WTC11 (cell line): ENCODE results near the gene LRRC2.

ENCODE experiments used
- CREB1 ChIP-seq: sonication (generic); formaldehyde crosslinking; IDR thresholded peaks from 2 replicates; pipeline ENCODE4 v1.8.0; 2023; ENCODE audit warnings: mild to moderate bottlenecking, missing genetic modification reagents
- GABPB1 ChIP-seq: sonication (generic); formaldehyde crosslinking; IDR thresholded peaks from 2 replicates; pipeline ENCODE4 v1.8.1; 2023; ENCODE audit warnings: mild to moderate bottlenecking, missing genetic modification reagents
- MXD4 ChIP-seq: fragments of 250-450 bp; sonication (Bioruptor Pico); IDR thresholded peaks from 2 replicates; pipeline ENCODE4 v1.8.0; 2021; ENCODE audit warnings: mild to moderate bottlenecking, moderate library complexity, borderline replicate concordance
- NR2C2 ChIP-seq: sonication (generic); formaldehyde crosslinking; IDR thresholded peaks from 2 replicates; pipeline ENCODE4 v1.8.0; 2022; ENCODE audit warnings: mild to moderate bottlenecking, missing genetic modification reagents
- TCF7 ChIP-seq: sonication (generic); formaldehyde crosslinking; IDR thresholded peaks from 2 replicates; pipeline ENCODE4 v1.8.0; 2022; ENCODE audit warnings: mild to moderate bottlenecking, low read depth, missing genetic modification reagents, moderate library complexity
- ZNF232 ChIP-seq: sonication (generic); formaldehyde crosslinking; IDR thresholded peaks from 2 replicates; pipeline ENCODE4 v1.8.0; 2022; ENCODE audit warnings: mild to moderate bottlenecking, missing genetic modification reagents
- TF ChIP-seq, protein P1 (sequence below): fragments of 200-600 bp; IDR thresholded peaks from 2 replicates; pipeline ENCODE4 v1.8.0; 2022; ENCODE audit warnings: antibody characterized with exemption
- TF ChIP-seq, protein P2 (sequence below): sonication (generic); formaldehyde crosslinking; IDR thresholded peaks from 2 replicates; pipeline ENCODE4 v1.8.0; 2022; ENCODE audit warnings: mild to moderate bottlenecking, missing genetic modification reagents
- TF ChIP-seq, protein P3 (sequence below): sonication (generic); formaldehyde crosslinking; IDR thresholded peaks from 2 replicates; pipeline ENCODE4 v1.8.1; 2022; ENCODE audit warnings: low read depth, missing genetic modification reagents, borderline replicate concordance
- TF ChIP-seq, protein P4 (sequence below): sonication (generic); formaldehyde crosslinking; IDR thresholded peaks from 2 replicates; pipeline ENCODE4 v1.8.1; 2023; ENCODE audit warnings: mild to moderate bottlenecking, missing genetic modification reagents, moderate library complexity
- TF ChIP-seq, protein P5 (sequence below): fragments of 250-450 bp; sonication (Bioruptor Pico); IDR thresholded peaks from 2 replicates; pipeline ENCODE4 v1.9.0; 2021; ENCODE audit warnings: moderate library complexity, mild to moderate bottlenecking, inconsistent platforms, borderline replicate concordance
- TF ChIP-seq, protein P6 (sequence below): sonication (generic); formaldehyde crosslinking; IDR thresholded peaks from 2 replicates; pipeline ENCODE4 v1.8.0; 2022; ENCODE audit warnings: missing genetic modification reagents

DNA sequence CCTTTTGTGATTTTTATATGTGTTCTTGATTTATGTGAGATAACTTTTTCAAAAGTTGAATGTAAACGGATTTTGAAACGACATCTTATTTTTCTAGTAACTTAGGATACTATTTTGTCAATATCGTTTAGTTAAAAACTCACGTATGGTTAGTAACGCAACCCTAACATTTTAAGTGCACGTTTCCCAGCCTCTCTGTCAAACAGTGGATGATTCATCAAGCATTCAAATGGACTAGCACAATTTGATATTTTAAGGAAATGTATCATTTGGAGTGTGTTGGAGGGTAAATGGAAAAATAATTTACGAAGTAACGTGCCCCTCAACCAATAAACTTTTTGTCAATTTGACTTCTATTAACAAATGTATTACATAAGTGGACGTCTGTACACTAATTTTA, 45.0 kb downstream of the LRRC2 start:
- TF ChIP-seq, protein P1, sequence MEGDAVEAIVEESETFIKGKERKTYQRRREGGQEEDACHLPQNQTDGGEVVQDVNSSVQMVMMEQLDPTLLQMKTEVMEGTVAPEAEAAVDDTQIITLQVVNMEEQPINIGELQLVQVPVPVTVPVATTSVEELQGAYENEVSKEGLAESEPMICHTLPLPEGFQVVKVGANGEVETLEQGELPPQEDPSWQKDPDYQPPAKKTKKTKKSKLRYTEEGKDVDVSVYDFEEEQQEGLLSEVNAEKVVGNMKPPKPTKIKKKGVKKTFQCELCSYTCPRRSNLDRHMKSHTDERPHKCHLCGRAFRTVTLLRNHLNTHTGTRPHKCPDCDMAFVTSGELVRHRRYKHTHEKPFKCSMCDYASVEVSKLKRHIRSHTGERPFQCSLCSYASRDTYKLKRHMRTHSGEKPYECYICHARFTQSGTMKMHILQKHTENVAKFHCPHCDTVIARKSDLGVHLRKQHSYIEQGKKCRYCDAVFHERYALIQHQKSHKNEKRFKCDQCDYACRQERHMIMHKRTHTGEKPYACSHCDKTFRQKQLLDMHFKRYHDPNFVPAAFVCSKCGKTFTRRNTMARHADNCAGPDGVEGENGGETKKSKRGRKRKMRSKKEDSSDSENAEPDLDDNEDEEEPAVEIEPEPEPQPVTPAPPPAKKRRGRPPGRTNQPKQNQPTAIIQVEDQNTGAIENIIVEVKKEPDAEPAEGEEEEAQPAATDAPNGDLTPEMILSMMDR = no peak
- TF ChIP-seq, protein P2, sequence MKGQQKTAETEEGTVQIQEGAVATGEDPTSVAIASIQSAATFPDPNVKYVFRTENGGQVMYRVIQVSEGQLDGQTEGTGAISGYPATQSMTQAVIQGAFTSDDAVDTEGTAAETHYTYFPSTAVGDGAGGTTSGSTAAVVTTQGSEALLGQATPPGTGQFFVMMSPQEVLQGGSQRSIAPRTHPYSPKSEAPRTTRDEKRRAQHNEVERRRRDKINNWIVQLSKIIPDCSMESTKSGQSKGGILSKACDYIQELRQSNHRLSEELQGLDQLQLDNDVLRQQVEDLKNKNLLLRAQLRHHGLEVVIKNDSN (CRISPR knock-in tag) = no peak
- TF ChIP-seq NR2C2 (CRISPR knock-in tag) (no peak), GABPB1 (CRISPR knock-in tag) (no peak), TCF7 (no peak), MXD4 (CRISPR knock-in tag) (no peak), CREB1 (CRISPR knock-in tag) (no peak), ZNF232 (CRISPR knock-in tag) (no peak)
- TF ChIP-seq, protein P3, sequence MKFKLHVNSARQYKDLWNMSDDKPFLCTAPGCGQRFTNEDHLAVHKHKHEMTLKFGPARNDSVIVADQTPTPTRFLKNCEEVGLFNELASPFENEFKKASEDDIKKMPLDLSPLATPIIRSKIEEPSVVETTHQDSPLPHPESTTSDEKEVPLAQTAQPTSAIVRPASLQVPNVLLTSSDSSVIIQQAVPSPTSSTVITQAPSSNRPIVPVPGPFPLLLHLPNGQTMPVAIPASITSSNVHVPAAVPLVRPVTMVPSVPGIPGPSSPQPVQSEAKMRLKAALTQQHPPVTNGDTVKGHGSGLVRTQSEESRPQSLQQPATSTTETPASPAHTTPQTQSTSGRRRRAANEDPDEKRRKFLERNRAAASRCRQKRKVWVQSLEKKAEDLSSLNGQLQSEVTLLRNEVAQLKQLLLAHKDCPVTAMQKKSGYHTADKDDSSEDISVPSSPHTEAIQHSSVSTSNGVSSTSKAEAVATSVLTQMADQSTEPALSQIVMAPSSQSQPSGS = no peak
- TF ChIP-seq, protein P4, sequence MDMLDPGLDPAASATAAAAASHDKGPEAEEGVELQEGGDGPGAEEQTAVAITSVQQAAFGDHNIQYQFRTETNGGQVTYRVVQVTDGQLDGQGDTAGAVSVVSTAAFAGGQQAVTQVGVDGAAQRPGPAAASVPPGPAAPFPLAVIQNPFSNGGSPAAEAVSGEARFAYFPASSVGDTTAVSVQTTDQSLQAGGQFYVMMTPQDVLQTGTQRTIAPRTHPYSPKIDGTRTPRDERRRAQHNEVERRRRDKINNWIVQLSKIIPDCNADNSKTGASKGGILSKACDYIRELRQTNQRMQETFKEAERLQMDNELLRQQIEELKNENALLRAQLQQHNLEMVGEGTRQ = no peak
- TF ChIP-seq, protein P5, sequence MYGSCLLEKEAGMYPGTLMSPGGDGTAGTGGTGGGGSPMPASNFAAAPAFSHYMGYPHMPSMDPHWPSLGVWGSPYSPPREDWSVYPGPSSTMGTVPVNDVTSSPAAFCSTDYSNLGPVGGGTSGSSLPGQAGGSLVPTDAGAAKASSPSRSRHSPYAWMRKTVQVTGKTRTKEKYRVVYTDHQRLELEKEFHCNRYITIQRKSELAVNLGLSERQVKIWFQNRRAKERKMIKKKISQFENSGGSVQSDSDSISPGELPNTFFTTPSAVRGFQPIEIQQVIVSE (CRISPR knock-in tag) = no peak
- TF ChIP-seq, protein P6, sequence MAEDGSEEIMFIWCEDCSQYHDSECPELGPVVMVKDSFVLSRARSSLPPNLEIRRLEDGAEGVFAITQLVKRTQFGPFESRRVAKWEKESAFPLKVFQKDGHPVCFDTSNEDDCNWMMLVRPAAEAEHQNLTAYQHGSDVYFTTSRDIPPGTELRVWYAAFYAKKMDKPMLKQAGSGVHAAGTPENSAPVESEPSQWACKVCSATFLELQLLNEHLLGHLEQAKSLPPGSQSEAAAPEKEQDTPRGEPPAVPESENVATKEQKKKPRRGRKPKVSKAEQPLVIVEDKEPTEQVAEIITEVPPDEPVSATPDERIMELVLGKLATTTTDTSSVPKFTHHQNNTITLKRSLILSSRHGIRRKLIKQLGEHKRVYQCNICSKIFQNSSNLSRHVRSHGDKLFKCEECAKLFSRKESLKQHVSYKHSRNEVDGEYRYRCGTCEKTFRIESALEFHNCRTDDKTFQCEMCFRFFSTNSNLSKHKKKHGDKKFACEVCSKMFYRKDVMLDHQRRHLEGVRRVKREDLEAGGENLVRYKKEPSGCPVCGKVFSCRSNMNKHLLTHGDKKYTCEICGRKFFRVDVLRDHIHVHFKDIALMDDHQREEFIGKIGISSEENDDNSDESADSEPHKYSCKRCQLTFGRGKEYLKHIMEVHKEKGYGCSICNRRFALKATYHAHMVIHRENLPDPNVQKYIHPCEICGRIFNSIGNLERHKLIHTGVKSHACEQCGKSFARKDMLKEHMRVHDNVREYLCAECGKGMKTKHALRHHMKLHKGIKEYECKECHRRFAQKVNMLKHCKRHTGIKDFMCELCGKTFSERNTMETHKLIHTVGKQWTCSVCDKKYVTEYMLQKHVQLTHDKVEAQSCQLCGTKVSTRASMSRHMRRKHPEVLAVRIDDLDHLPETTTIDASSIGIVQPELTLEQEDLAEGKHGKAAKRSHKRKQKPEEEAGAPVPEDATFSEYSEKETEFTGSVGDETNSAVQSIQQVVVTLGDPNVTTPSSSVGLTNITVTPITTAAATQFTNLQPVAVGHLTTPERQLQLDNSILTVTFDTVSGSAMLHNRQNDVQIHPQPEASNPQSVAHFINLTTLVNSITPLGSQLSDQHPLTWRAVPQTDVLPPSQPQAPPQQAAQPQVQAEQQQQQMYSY = no peak
